Measurements from ENCODE around the gene CAPN7. TPM values are rescaled to one million over a fixed set of nuclear protein-coding genes. Genes with fewer than 3 reads are reported as not detected.
"Not testable (repeated sequence)": the region's sequence is repeated elsewhere in the genome, so short reads cannot be mapped to it uniquely, and the experiment has no call there.

CAPN7 gene
- total RNA-seq, 2 experiments from 2014 or later: 23.7 to 26.1 TPM

DNA sequence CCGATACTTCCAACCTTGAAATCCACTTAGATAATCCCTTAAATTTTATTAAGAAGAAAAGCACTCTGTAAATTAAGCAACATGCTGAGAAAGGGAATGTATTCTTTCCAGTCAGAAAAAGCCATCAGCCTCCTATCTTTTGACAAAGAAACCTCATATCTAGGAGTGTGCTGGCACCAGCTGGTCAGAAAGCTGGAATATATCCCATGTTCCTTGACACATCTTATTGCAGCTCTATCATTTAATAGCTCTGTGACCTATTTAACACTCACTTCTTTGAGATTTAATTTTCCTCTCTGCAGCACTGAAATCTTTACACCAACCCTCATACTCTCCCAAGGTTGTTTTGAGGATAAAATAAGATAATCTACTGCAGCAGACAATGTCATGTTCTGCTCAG is 30.4 kb upstream of the CAPN7 start:
- CTCF ChIA-PET: interaction anchor here (1.3 kb wide), 1 partner anchor 67 kb away, joined by 4 read pairs; no protein-coding TSS in a partner anchor
- Mint-ChIP-seq H3K4me3 (no peak overlapping the region), H3K27me3 (ENCODE audit: low read depth) (peaks cover 10% of the 10 kb centered on the region), H3K36me3 (ENCODE audit: low read depth) (no peaks in the 10 kb centered on the region), H3K9me3 (no peaks in the 10 kb centered on the region), H3K27ac (no peak overlapping the region), H3K4me1 (ENCODE audit: low read depth) (peaks cover 13% of the 10 kb centered on the region)
- intact Hi-C loops (cut with micrococcal nuclease): no loop called here
- DNase-seq: no peak

DNA sequence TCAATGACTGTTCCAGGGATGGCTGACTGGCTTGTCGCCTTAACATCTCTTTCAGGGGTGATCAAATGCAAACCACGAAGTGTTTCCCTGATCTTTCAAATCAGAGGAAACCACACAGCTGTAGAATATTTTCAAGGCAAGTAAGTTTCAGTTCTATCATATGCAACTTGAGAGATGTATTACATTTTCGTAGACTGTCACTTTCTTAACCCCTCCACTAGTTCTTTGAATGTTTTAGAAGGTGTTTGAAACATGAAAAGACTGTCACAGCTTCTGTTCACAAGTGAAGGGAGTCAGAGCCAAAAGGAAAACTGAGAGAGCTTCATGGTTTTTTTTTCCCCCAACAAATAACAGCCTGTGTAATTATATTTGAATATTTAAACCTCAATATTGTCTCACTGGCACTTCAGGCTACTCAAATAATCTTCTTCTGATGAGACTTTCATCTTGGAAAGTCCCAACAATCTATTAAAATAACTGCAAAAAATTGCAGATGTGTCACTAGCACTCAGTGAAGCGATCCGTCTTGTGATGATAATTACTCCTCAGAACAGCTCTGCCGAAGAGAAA is 25.9 kb upstream of the CAPN7 start:
- CTCF ChIA-PET: interaction anchor here (0.8 to 1.8 kb wide), 4 partner anchors 16 to 73 kb away, joined by 3 to 6 read pairs (median 3); no protein-coding TSS in a partner anchor
- Mint-ChIP-seq H3K9me3 (no peaks in the 10 kb centered on the region), H3K27ac (no peak overlapping the region), H3K4me3 (no peak overlapping the region), H3K36me3 (ENCODE audit: low read depth) (no peaks in the 10 kb centered on the region), H3K27me3 (ENCODE audit: low read depth) (peaks cover 3% of the 10 kb centered on the region), H3K4me1 (ENCODE audit: low read depth) (peaks cover 18% of the 10 kb centered on the region)
- intact Hi-C loops (cut with micrococcal nuclease): no loop called here
- DNase-seq: no peak

DNA sequence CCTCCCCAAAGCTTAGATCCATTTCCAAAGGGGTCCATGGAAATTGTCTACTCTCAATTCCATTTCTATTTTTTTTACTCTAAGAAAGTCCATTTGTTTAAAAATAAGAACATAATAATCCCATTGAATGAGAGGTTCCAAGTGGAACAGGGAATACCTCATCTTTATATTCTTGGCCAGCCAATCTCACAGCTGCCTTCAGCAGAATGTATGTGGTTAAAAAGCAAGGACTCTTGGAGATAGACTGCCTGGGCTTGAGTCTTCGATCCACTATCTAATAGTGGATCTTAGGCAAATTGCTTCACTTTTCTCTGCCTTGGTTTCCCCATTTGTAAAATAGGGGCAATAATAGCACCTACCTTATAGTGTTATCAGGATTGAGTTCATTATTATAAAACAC is 24.5 kb upstream of the CAPN7 start:
- H3K9me3 Mint-ChIP-seq: no peaks in the 10 kb centered on the region
- no peak overlapping the region for H3K4me3 Mint-ChIP-seq
- no peaks in the 10 kb centered on the region for H3K27me3 Mint-ChIP-seq (ENCODE audit: low read depth)
- no peaks in the 10 kb centered on the region for H3K36me3 Mint-ChIP-seq (ENCODE audit: low read depth)
- H3K4me1 Mint-ChIP-seq (ENCODE audit: low read depth): peaks cover 18% of the 10 kb centered on the region
- H3K27ac Mint-ChIP-seq: no peak overlapping the region
- DNase-seq: no peak
- intact Hi-C loops (cut with micrococcal nuclease): no loop called here
- CTCF ChIA-PET: interaction anchor here (1.6 kb wide), 1 partner anchor 63 kb away, joined by 5 read pairs; no protein-coding TSS in a partner anchor

DNA sequence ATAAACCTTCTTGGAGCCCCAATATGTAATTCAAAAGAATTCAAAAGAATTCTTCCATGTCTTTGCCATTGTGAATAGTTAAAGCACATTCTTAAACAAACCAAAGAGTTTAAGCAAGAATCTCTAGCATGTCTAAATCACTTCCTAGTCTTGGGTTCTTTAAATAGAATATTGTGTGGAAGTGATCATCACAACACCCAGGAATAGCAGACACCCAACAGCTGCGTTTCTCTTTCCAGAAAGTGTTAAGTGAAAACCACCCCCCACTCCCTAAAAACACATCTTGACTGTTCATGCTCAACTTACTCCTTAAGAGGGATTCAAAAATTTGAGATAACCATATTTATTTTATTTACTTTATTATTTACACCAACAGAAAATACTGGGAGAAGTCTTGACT is 24.1 kb upstream of the CAPN7 start:
- intact Hi-C loops (cut with micrococcal nuclease): no loop called here
- H3K4me3 Mint-ChIP-seq: no peak overlapping the region
- H3K27me3 Mint-ChIP-seq (ENCODE audit: low read depth): no peaks in the 10 kb centered on the region
- no peak overlapping the region for H3K27ac Mint-ChIP-seq
- no peaks in the 10 kb centered on the region for H3K36me3 Mint-ChIP-seq (ENCODE audit: low read depth)
- H3K9me3 Mint-ChIP-seq: no peaks in the 10 kb centered on the region
- peaks cover 18% of the 10 kb centered on the region for H3K4me1 Mint-ChIP-seq (ENCODE audit: low read depth)
- CTCF ChIA-PET: interaction anchor here (1.1 to 1.6 kb wide), 2 partner anchors 21 to 63 kb away, joined by 4 to 5 read pairs; no protein-coding TSS in a partner anchor
- no peak for DNase-seq

DNA sequence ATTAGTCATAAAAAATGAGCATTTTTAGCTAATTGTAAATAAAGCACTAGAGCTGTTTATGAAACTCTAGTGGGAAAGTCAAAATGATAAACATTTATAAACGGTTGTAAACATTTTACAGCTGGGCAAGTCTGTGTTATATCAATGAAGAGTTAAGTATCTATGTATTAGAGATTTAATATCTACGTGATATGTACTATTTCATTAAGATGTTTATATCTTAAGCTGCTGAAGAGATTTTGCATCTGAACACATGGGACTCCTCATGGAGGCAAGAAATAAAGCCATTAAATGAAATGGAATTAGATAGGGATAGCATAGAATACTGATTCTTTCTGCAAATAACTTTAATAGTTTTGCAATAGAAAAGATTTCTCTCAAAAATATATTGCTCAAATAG is 23.0 kb upstream of the CAPN7 start:
- peaks cover 18% of the 10 kb centered on the region for H3K4me1 Mint-ChIP-seq (ENCODE audit: low read depth)
- H3K27ac Mint-ChIP-seq: no peak overlapping the region
- no peaks in the 10 kb centered on the region for H3K9me3 Mint-ChIP-seq
- DNase-seq: no peak
- CTCF ChIA-PET: interaction anchor here (1.1 to 1.6 kb wide), 2 partner anchors 20 to 64 kb away, joined by 4 to 5 read pairs; no protein-coding TSS in a partner anchor
- intact Hi-C loops (cut with micrococcal nuclease): no loop called here
- no peak overlapping the region for H3K4me3 Mint-ChIP-seq
- no peaks in the 10 kb centered on the region for H3K36me3 Mint-ChIP-seq (ENCODE audit: low read depth)
- no peaks in the 10 kb centered on the region for H3K27me3 Mint-ChIP-seq (ENCODE audit: low read depth)

DNA sequence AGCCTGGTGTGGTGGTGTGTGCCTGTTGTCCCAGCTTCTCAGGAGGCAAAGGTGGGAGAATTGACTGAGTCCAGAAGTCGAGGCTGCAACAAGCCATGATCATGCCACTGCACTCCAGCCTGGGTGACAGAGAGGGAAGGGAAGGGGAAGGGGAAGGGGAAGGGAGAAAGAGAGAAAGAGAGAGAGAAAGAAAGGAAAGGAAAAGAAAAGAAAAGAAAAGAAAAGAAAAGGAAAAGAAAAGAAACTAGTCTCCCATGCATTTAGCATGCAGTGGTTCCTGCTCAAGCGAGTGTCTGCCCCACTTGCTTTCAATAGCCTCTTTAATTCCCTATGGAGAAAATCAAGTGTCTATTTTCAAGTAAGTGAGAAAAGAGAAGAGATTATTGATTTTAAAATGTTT is 20.6 kb upstream of the CAPN7 start:
- Mint-ChIP-seq H3K9me3 (no peaks in the 10 kb centered on the region), H3K36me3 (ENCODE audit: low read depth) (no peaks in the 10 kb centered on the region), H3K4me3 (no peak overlapping the region), H3K4me1 (ENCODE audit: low read depth) (peaks cover 7% of the 10 kb centered on the region), H3K27ac (no peak overlapping the region), H3K27me3 (ENCODE audit: low read depth) (no peaks in the 10 kb centered on the region)
- CTCF ChIA-PET: interaction anchor here (0.6 to 1.3 kb wide), 2 partner anchors 77 to 1031 kb away, joined by 3 read pairs; no protein-coding TSS in a partner anchor
- intact Hi-C loops (cut with micrococcal nuclease): no loop called here
- DNase-seq: no peak

DNA sequence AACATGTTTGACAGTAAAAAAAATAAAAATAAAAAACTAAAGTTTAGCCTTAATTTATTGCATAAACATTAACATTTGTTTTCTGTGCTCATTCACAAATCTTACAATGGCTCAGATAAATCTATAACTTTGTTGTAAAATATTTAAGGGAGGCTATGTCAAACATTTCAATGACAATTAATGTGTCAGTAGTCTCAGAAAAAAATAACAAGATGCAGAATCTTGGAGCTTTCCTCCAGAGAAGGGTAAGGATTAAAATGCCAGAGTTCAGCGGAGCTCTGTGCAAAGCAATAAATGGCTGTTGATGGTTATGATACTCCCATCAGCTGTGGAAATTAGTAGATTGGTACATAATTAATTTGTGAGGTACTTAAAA is 20.0 kb upstream of the CAPN7 start:
- intact Hi-C loops (cut with micrococcal nuclease): no loop called here

DNA sequence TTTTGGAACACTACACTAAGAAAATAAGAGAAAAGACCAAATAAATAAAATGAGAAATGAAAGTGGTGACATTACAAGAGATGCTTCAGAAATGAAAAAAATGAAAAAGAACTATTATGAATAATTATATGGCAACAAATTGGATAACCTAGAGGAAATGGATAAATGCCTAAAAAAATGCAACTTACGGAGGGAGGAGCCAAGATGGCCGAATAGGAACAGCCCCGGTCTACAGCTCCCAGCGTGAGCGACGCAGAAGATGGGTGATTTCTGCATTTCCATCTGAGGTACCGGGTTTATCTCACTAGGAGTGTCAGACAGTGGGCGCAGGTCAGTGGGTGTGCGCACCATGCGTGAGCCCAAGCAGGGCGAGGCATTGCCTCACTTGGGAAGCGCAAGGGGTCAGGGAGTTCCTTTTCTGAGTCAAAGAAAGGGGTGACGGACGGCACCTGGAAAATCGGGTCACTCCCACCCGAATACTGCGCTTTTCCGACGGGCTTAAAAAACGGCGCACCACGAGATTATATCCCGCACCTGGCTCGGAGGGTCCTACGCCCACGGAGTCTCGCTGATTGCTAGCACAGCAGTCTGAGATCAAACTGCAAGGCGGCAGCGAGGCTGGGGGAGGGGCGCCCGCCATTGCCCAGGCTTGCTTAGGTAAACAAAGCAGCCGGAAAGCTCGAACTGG is 19.4 kb upstream of the CAPN7 start:
- H3K9me3 Mint-ChIP-seq; H3K27me3 Mint-ChIP-seq (ENCODE audit: low read depth); H3K27ac Mint-ChIP-seq; H3K36me3 Mint-ChIP-seq (ENCODE audit: low read depth); DNase-seq; CTCF ChIA-PET; H3K4me3 Mint-ChIP-seq; H3K4me1 Mint-ChIP-seq (ENCODE audit: low read depth); intact Hi-C loops (cut with micrococcal nuclease): not testable (repeated sequence)

More for the DNA sequence above, 20.0 kb upstream of the CAPN7 start:
- Mint-ChIP-seq H3K4me1 (ENCODE audit: low read depth) (no peaks in the 10 kb centered on the region), H3K27ac (no peak overlapping the region), H3K9me3 (no peaks in the 10 kb centered on the region), H3K4me3 (no peak overlapping the region), H3K27me3 (ENCODE audit: low read depth) (no peaks in the 10 kb centered on the region), H3K36me3 (ENCODE audit: low read depth) (no peaks in the 10 kb centered on the region)
- DNase-seq: no peak
- CTCF ChIA-PET: no interaction called here

DNA sequence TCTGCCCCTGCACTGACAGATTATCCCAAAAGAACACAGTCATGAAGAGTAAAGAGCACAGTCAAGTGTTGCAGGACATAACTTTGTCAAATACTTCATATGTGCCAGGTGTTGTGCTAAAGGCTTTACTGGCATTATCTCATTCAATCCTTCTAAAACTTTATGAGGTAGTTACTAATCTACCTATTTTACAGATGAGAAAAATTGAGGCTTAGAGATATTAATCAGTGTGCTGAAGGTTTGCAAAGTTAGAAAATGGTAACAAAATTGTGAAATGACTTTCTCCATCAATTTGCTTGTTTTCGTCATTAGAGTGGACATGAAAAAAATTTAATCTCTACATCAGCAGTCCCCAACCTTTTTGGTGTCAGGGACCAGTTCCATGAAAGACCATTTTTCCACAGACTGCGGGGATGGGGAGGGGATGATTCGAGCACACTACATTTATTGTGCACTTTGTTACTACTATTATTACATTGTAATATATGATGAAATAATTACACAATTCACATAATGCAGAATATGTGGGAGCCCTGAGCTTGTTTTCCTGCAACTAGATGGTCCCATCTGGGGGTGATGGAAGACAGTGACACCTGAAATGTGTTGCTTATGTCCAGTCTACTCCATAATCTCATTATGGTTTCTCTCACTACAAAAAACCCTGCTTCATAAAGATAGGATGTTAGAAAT is 8.6 kb upstream of the CAPN7 start:
- H3K36me3 Mint-ChIP-seq (ENCODE audit: low read depth): no peaks in the 10 kb centered on the region
- peaks cover 7% of the 10 kb centered on the region for H3K4me1 Mint-ChIP-seq (ENCODE audit: low read depth)
- no peaks in the 10 kb centered on the region for H3K9me3 Mint-ChIP-seq
- CTCF ChIA-PET: interaction anchor here (1.8 kb wide), 1 partner anchor 78 kb away, joined by 6 read pairs; no protein-coding TSS in a partner anchor
- intact Hi-C loops (cut with micrococcal nuclease): loop anchor here (5.0 kb wide), 1 partner anchor 35 kb away; no protein-coding TSS in a partner anchor
- no peak for DNase-seq
- no peaks in the 10 kb centered on the region for H3K27me3 Mint-ChIP-seq (ENCODE audit: low read depth)
- no peak overlapping the region for H3K27ac Mint-ChIP-seq
- H3K4me3 Mint-ChIP-seq: no peak overlapping the region

DNA sequence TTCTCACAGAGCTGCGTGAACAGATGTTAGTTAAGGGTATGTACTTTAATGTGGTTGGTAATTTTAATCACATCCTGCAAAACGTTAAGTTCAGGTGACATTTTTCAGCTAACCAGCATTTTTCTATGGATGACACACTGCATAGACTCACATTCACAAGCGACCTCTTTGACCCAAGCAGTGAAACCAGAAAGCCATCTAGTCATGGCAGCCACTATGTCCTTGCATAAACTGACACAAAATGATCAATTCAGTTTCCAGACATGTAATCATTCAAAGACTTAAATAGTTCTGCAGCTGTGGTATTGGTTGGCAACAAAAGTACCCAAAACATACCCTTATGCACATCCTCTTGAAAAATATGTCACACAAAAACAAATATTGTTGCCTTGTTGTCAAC is 7.4 kb upstream of the CAPN7 start:
- Mint-ChIP-seq H3K27ac (no peak overlapping the region), H3K4me1 (ENCODE audit: low read depth) (peaks cover 7% of the 10 kb centered on the region), H3K9me3 (no peaks in the 10 kb centered on the region), H3K27me3 (ENCODE audit: low read depth) (no peaks in the 10 kb centered on the region), H3K4me3 (no peak overlapping the region), H3K36me3 (ENCODE audit: low read depth) (no peaks in the 10 kb centered on the region)
- DNase-seq: no peak
- CTCF ChIA-PET: interaction anchor here (0.9 to 6.5 kb wide), 2 partner anchors 78 to 90 kb away, joined by 3 to 38 read pairs; no protein-coding TSS in a partner anchor
- intact Hi-C loops (cut with micrococcal nuclease): loop anchor here (5.0 kb wide), 1 partner anchor 36 kb away; no protein-coding TSS in a partner anchor

DNA sequence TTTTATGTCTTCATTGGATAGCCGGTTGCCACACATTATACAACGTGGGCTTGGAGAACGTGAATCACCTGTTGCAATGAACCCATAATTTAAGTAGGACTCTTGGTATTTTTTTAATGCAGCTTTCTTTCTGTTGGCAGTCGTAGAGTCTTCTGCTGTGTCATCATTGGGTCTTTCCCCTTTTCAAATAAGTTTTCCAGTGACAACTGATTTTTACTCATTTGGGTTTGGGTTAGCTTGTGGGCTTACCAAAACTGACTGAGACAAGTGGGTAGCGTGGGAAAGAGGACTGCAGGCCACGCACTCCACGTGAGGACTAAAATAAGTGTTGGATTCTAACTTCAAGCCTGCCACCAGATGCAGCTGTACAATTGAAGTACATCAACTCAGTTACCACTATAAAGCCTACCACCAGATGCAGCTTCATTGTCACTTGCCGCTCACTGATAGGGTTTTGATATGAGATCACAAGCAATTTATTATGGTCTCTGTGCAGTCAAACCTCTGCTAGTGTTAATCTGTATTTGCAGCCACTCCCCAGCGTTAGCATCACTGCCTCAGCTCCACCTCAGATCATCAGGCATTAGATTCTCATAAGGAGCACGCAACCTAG is 6.4 kb upstream of the CAPN7 start:
- Mint-ChIP-seq H3K4me1 (ENCODE audit: low read depth) (peaks cover 7% of the 10 kb centered on the region), H3K9me3 (no peaks in the 10 kb centered on the region), H3K36me3 (ENCODE audit: low read depth) (no peaks in the 10 kb centered on the region), H3K27ac (no peak overlapping the region), H3K4me3 (no peak overlapping the region), H3K27me3 (ENCODE audit: low read depth) (no peaks in the 10 kb centered on the region)
- intact Hi-C loops (cut with micrococcal nuclease): loop anchor here (5.0 kb wide), 1 partner anchor 37 kb away; no protein-coding TSS in a partner anchor
- CTCF ChIA-PET: interaction anchor here (0.9 to 6.5 kb wide), 9 partner anchors 9 to 613 kb away, joined by 3 to 39 read pairs (median 4); no protein-coding TSS in a partner anchor
- DNase-seq: no peak

DNA sequence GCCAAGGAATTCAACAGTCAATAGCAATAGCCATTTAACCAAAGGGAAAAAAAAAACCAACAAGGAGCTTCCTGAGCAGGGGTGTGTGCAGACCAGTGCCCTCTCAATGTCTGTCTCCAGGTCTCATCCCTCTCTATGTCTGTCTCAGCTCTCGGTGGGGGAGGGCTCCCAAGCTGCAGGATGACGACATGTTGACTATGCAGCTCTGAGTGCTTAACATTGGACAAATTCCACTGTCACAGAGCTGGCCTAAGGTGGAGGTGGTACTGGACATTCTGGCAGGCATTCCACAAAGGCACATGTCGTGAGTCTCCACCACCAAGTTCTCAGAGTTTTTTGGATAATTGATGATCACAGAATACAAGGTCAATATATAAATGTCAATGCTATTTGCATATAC is 2.0 kb upstream of the CAPN7 start:
- H3K27me3 Mint-ChIP-seq (ENCODE audit: low read depth): no peaks in the 10 kb centered on the region
- CTCF ChIA-PET: interaction anchor here (0.6 to 6.5 kb wide), 15 partner anchors 8 to 353 kb away, joined by 3 to 39 read pairs (median 4); partner anchors contain the start of genes RBSN and SH3BP5
- H3K4me3 Mint-ChIP-seq: no peak overlapping the region
- intact Hi-C loops (cut with micrococcal nuclease): no loop called here
- H3K9me3 Mint-ChIP-seq: no peaks in the 10 kb centered on the region
- no peaks in the 10 kb centered on the region for H3K36me3 Mint-ChIP-seq (ENCODE audit: low read depth)
- no peak for DNase-seq
- H3K27ac Mint-ChIP-seq: no peak overlapping the region
- H3K4me1 Mint-ChIP-seq (ENCODE audit: low read depth): peaks cover 26% of the 10 kb centered on the region

Measured in activated naive CD4-positive, alpha-beta T cell treated with anti-CD3 and anti-CD28 coated beads for 36 hours (primary cell).